Measurements from ENCODE around the gene ZNF786. TPM values are rescaled to one million over a fixed set of nuclear protein-coding genes. Genes with fewer than 3 reads are reported as not detected.

Gene ZNF786, protein sequence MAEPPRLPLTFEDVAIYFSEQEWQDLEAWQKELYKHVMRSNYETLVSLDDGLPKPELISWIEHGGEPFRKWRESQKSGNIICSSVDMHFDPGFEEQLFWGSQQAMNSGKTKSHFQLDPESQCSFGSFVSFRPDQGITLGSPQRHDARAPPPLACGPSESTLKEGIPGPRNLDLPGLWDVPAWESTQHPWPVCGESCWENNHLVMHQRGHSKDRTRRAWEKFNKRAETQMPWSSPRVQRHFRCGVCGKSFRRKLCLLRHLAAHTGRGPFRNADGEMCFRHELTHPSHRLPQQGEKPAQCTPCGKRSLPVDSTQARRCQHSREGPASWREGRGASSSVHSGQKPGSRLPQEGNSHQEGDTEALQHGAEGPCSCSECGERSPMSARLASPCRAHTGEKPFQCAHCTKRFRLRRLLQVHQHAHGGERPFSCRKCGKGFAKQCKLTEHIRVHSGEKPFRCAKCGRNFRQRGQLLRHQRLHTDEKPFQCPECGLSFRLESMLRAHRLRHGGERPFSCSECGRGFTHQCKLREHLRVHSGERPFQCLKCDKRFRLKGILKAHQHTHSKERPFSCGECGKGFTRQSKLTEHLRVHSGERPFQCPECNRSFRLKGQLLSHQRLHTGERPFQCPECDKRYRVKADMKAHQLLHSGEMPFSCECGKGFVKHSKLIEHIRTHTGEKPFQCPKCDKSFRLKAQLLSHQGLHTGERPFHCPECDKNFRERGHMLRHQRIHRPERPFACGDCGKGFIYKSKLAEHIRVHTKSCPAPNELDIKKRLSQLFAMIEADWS
- 18.0 and 20.6 TPM in 2 replicates for total RNA-seq
- long read RNA-seq, transcript ZNF786-201 (3 exons, 3,144 nt): minor isoform, 11 of 66 reads
- long read RNA-seq, transcript ZNF786-202 (4 exons, 2,874 nt): major isoform, 26 of 66 reads
- long read RNA-seq, partial matches to known transcripts: 1 of 66 reads
- long read RNA-seq, other reads (novel, unspliced or antisense): 28 of 66 reads

DNA sequence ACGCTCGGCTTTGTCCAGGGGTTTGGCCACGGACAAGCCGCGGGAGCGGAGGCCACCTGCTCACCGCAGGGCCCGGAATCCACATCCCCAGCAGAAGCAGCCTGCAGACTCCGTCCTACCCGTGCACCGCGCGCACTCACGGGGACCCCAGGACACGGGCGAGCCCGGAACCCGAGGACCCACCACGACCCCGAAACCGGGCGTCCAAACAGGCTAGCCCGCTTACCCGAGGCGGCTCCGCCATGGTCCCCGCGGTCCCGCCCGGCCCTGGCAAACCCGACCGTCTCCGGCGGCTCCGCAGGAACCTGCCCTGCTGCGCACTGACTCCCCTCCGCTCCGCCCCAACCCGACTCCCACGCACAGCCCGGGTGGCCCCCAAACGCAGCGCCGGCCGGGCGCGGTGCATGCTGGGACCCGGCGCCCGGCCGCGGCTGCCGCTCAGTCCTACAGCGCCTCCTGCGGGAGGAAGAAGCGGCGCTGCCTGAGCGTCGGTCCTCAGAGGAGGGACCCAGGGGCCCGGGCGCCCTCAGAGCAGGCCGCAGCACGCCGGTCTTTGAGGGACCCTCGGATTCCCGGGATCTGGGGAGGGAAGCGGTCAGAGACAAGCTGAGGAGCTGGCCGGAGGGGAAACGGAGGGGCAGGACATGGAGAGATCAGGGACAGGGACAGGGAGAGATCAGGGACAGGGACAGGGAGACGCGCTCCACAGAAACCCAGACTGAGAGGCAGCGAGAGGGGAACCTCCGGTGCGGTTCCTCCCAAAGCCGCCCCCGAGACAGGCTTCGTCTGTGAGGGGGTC, at the start of gene ZNF786:
Gene ZNF786, minus strand, starts transcription at position 322 of the 799 bp plus-strand sequence. Its CDS starts 78 bp downstream, at position 244.
- Mint-ChIP-seq H3K36me3 (ENCODE audit: insufficient read depth) (peaks cover 20% of the 10 kb centered on the region), H3K4me3 (ENCODE audit: low read depth) (peak within 1 kb of the TSS; percentile 97), H3K27ac (peak within 1 kb of the TSS; percentile 100), H3K9me3 (ENCODE audit: low read depth) (peaks cover 5% of the 10 kb centered on the region), H3K27me3 (no peaks in the 10 kb centered on the region), H3K4me1 (ENCODE audit: low read depth) (peaks cover 12% of the 10 kb centered on the region)
- TF ChIP-seq, protein P1, sequence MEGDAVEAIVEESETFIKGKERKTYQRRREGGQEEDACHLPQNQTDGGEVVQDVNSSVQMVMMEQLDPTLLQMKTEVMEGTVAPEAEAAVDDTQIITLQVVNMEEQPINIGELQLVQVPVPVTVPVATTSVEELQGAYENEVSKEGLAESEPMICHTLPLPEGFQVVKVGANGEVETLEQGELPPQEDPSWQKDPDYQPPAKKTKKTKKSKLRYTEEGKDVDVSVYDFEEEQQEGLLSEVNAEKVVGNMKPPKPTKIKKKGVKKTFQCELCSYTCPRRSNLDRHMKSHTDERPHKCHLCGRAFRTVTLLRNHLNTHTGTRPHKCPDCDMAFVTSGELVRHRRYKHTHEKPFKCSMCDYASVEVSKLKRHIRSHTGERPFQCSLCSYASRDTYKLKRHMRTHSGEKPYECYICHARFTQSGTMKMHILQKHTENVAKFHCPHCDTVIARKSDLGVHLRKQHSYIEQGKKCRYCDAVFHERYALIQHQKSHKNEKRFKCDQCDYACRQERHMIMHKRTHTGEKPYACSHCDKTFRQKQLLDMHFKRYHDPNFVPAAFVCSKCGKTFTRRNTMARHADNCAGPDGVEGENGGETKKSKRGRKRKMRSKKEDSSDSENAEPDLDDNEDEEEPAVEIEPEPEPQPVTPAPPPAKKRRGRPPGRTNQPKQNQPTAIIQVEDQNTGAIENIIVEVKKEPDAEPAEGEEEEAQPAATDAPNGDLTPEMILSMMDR (IDR thresholded peaks at IDR 0.05; ENCODE audit: unreplicated experiment): peak; percentile 94
- peak; percentile 85 for DNase-seq (ENCODE audit: low spot score, unreplicated experiment)

DNA sequence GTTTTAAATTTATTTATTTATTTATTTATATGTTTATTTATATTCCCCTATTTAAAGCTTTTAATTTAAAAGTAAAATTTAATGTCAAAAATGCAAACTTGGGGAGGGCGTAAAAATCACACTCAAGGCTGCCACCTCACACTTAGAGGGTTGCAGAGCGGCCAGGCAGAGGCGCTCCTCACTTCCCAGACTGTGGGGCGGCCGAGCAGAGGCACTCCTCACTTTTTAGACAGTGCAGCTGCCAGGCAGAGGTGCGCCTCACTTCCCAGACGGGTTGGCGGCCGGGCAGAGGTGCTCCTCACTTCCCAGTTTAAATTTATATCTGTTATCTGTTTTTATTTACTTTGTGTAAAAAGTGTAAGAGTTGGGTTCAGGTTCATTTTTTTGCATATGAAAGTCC, 45.6 kb upstream of the ZNF786 start:
- Mint-ChIP-seq H3K27ac (no peak overlapping the region), H3K36me3 (ENCODE audit: insufficient read depth) (peaks cover 3% of the 10 kb centered on the region), H3K27me3 (no peaks in the 10 kb centered on the region), H3K9me3 (ENCODE audit: low read depth) (no peaks in the 10 kb centered on the region), H3K4me3 (ENCODE audit: low read depth) (no peak overlapping the region), H3K4me1 (ENCODE audit: low read depth) (no peaks in the 10 kb centered on the region)
- TF ChIP-seq, protein P1 (IDR thresholded peaks at IDR 0.05; ENCODE audit: unreplicated experiment): no peak
- DNase-seq (ENCODE audit: low spot score, unreplicated experiment): no peak

DNA sequence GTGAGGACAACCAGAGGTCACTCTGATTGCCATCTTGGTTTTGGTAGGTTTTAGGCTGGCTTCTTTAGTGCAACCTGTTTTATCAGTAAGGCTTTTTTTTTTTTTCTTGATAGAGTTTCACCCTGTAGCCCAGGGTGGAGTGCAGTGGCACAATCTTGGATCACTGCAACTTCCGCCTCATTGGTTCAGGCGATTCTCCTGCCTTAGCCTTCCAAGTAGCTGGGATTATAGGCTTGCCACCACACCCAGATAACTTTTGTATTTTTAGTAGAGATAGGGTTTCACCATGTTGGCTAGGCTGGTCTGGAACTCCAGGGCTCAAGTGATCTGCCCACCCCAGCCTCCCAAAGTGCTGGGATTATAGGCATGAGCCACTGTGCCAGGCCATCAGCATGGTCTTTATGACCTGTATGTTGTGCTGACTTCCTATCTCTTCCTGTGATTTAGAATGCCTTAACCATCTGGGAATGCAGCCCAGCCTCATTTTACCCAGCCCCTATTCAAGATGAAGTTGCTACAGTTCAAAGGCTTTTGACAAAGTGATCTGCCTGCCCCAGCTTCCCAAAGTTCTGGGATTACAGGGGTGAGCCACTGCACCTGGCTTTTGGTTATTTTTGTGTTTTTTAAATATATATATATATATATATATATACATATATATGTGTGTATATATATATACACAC, 42.7 kb upstream of the ZNF786 start:
- TF ChIP-seq, protein P1 (IDR thresholded peaks at IDR 0.05; ENCODE audit: unreplicated experiment): no peak
- H3K9me3 Mint-ChIP-seq (ENCODE audit: low read depth): peaks cover 6% of the 10 kb centered on the region
- peaks cover 11% of the 10 kb centered on the region for H3K36me3 Mint-ChIP-seq (ENCODE audit: insufficient read depth)
- no peak for DNase-seq (ENCODE audit: low spot score, unreplicated experiment)
- peaks cover under 1% of the 10 kb centered on the region for H3K4me1 Mint-ChIP-seq (ENCODE audit: low read depth)
- no peaks in the 10 kb centered on the region for H3K27me3 Mint-ChIP-seq
- no peak overlapping the region for H3K27ac Mint-ChIP-seq
- no peak overlapping the region for H3K4me3 Mint-ChIP-seq (ENCODE audit: low read depth)

DNA sequence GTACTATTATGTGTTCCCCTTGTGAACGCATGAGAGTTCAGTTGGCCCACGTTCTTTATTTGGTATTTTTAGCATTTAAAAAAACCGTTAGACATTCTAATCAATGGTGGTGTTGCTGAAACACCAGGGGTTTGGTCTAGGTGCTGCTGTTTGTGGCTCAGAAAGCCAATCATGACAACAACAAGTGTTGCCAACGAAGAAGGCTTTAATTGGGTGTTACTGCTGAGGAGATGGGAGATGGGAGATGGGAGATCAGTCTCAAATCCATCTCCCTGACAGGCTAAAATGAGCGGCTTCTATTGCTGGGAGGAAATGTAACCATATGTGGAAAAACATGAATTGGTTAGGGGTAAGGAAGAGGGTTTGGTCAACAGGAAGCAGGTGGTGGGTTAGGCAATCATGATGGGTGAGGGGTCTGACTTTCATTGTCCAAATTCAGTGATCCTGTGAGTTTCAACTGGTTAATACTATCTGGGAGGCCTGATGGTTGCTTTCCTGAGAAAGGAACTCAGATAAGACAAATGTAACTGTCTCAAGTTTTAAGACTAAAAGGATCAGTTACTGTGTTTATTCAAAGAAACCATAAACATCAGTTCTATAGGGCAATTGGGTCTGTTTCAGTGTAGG, 40.2 kb upstream of the ZNF786 start:
- no peak for DNase-seq (ENCODE audit: low spot score, unreplicated experiment)
- Mint-ChIP-seq H3K27ac (no peak overlapping the region), H3K4me3 (ENCODE audit: low read depth) (no peak overlapping the region), H3K36me3 (ENCODE audit: insufficient read depth) (peaks cover 12% of the 10 kb centered on the region), H3K4me1 (ENCODE audit: low read depth) (peaks cover 9% of the 10 kb centered on the region), H3K9me3 (ENCODE audit: low read depth) (peaks cover 6% of the 10 kb centered on the region), H3K27me3 (no peaks in the 10 kb centered on the region)
- TF ChIP-seq, protein P1 (IDR thresholded peaks at IDR 0.05; ENCODE audit: unreplicated experiment): no peak

All from progenitor cell of endocrine pancreas (in vitro differentiated cells).